GM12801 (cell line): Measurements from ENCODE around the gene PODXL2.

Experiments used
- TF ChIP-seq, protein P1 (sequence below): IDR thresholded peaks from one replicate; pipeline ENCODE4 v1.5.1; 2011; ENCODE audit warnings: control low read depth; ENCODE audit not compliant: insufficient read length; ENCODE audit errors: extremely low read depth

The PODXL2 gene

DNA sequence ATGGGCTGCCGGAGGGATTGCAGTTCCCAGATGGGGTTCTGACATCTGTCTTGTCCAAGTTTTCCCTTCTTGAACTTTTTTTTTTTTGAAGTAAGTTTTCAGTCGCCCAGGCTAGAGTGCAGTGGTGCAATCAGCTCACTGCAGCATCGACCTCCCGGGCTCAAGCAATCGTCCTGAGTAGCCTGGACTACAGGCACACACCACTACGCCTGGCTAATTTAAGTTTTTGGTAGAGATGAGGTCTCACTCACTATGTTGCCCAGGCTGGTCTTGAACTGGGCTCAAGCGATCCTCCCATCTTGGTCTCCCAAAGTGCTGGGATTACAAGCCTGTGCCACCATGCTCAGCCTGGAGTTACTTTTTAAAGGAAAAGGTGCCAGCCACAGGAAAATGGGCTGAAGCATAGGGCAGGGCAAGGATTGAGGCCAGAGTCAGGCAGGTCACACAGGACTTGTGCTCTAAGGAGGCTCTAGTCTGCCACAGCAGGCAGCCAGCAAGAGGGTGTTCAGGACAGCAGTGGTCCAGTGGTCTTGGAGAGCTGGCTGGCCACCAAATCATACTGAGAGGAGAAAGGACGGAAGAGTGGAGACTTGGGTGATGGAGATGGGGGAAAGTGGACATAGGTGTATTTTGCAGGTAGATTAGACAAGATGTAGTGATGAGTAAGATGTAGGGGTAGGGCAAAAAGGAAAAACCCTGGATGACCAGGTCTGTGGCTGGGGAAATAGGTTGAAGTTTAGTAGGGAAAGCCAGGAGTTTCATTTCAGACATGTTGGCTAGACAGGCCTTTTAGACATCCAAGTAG, 6.0 kb upstream of the PODXL2 start:
- TF ChIP-seq, protein P1, sequence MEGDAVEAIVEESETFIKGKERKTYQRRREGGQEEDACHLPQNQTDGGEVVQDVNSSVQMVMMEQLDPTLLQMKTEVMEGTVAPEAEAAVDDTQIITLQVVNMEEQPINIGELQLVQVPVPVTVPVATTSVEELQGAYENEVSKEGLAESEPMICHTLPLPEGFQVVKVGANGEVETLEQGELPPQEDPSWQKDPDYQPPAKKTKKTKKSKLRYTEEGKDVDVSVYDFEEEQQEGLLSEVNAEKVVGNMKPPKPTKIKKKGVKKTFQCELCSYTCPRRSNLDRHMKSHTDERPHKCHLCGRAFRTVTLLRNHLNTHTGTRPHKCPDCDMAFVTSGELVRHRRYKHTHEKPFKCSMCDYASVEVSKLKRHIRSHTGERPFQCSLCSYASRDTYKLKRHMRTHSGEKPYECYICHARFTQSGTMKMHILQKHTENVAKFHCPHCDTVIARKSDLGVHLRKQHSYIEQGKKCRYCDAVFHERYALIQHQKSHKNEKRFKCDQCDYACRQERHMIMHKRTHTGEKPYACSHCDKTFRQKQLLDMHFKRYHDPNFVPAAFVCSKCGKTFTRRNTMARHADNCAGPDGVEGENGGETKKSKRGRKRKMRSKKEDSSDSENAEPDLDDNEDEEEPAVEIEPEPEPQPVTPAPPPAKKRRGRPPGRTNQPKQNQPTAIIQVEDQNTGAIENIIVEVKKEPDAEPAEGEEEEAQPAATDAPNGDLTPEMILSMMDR, result no peak

DNA sequence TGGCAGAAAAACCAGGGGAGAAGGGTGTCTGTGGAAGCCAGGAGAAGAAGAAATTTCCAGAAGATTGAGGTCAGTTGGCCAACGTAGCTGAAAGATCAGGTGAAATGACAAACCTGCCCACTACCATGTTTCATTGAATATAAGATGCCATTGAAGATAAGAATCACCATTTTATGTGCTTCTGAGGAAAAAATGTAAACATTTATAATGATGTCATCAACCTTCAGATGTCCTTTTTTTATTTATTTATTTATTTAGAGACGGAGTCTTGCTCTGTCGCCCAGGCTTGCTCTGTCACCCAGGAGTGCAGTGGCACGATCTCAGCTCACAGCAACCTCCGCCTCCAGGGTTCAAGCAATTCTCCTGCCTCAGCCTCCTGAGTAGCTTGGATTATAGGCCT, 4.9 kb upstream of the PODXL2 start:
- TF ChIP-seq, protein P1, result no peak

DNA sequence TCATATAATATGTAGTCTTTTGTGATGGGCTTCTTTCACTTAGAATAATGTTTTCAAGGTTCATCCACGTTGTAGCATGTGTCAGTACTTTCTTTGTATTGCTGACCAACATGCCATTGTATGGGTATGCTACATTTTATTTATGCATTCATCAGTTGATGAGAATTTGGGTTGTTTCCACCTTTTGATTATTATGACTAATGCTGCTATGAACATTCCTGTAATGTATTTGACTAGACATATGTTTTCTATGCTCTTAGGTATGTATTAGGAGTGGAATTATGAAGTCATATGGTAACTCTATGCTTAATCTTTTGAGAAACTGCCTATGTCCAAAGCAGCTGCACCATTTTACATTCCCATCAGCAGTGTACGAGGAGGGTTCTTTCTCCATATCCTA, 3.2 kb upstream of the PODXL2 start:
- TF ChIP-seq, protein P1, result no peak

DNA sequence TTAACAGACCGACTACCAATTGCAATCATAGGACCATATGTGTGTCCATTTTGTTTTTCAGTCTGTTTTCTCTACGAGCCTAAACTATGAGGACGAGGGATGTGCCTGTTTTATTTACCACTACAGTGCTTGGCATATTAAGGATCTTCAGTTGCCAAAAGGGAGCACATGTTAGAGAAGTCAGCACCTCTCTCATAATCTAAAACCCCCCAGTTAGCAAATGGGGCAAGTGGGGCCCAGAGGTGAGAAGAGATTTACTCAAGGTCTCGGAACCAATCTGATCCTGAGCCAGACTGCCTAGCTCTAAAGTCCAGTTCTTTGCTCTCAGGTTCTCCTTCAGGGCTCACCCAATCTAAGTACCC, 578 bp upstream of the PODXL2 start:
- TF ChIP-seq, protein P1, result no peak

DNA sequence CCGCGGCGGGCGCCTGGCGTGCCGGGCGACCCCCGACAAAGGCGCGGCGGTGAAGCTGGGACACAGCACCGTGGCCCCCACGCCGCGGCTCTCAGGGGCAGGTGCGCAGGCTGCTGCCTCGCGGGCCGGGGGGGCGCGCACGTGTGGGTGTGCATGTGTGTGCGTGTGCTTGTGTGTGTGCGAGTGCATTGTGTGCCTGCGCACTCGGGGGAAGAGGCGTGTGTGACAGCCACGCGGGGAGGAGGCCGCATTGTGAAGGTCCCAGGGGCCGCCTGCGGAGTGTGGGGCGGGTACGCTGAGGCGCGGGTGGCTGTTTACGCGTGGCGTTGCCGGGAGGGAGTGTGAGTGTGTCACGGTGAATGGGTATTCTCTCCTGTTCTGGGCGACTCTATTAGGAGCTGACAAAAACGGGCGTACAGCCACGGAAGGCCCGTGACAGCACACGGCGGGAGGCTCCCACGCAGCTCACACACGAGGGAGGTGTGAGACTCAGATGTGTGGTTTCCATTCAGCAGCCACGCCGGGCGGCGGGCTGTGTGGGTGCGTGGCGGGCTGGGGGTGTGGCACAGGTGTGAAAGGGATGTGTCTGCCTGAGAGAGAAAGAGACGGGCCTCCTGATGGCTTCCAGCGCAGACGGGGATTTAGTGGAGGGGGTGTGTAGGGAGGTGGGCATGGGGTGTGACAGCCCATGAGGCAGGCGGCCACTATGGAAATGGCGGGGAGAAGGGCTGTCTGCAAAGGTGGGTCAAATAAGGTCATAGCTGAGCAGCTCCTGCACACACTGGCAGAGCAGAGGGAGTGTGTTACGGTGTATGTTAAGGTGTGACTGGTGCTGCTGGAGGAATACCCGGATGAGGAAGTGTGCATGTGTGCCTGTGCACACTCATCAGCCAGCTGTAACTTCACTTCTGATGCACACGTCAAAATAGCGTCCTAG, 750 bp downstream of the PODXL2 start:
- TF ChIP-seq, protein P1, result no peak

DNA sequence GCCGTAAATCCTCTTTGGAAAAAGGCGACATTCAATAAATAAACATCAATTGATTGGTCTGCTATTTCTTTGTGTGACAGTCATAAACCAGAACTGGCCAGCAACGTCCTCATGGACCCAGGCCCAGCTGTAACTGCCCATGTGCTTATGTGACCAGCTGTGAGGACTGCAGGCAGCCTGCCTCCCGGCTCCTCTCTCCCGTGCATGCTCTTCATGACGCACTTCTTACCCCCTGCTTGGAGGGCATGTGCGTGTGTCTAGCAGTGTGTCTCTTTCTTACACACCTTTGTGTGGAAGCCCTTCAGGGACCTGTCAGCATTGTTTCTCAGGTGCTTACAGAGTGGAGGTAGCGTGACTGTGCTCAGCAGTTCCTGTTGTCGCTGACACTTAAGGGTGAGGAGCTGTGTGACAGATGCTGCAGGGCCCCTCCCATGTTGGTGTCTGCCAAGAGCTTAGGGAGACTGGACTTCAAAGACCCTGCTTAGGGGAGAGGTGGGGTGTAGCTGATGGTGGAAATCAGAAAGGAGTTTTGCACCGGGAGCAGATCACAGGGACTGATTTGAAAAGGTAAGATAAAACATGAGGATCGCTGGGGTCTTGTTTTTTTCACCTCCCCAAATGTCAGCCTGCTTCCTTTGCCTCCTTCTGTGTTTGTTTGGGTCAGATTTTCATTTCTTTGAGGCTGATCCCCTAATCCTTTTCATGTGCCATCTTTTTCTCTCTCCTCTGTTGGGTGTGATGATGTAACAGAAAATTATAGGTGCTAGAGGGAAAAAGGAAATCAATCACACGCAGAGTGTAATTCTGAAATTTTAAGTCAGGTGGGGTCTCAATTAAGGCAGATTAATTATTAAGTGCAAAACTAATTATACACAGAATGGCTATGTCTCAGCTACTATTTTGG, 2.1 kb downstream of the PODXL2 start:
- TF ChIP-seq, protein P1, result no peak
